Activated B cell treated with CpG ODN at 0.5 μM for 24 hours (primary cell): Measurements from ENCODE around the gene GZMM. TPM values are rescaled to one million over a fixed set of nuclear protein-coding genes. Genes with fewer than 3 reads are reported as not detected.

ENCODE experiments used
- ATAC-seq: fragments of 200-7000 bp; cut with Tn5 transposase; one replicate; pipeline ENCODE4 v1.10.0; 2021; ENCODE audit warnings: low read depth, mild to moderate bottlenecking, moderate library complexity
- CTCF ChIA-PET: fragments of 350-600 bp; sonication (Branson Sonifier 250); formaldehyde crosslinking; loops from one replicate; lab custom pipeline; 2021; ENCODE audit warnings: antibody characterized with exemption; lab: Charles Lee
- POLR2A ChIA-PET: fragments of 350-600 bp; sonication (Branson Sonifier 250); formaldehyde crosslinking; loops from one replicate; lab custom pipeline; 2021; ENCODE audit warnings: antibody characterized with exemption; lab: Charles Lee
- DNase-seq: peaks from one replicate; pipeline ENCODE4 v3.0.0; 2022
- H3K27ac Mint-ChIP-seq: one replicate; pipeline ENCODE4 v1.8.0; 2020; ENCODE audit warnings: mixed read lengths
- H3K27me3 Mint-ChIP-seq: one replicate; pipeline ENCODE4 v1.8.0; 2021; ENCODE audit warnings: mixed read lengths
- H3K36me3 Mint-ChIP-seq: one replicate; pipeline ENCODE4 v1.8.0; 2021; ENCODE audit warnings: low read depth, mixed read lengths
- H3K4me1 Mint-ChIP-seq: one replicate; pipeline ENCODE4 v1.8.0; 2021; ENCODE audit warnings: mixed read lengths
- H3K4me3 Mint-ChIP-seq: one replicate; pipeline ENCODE4 v1.8.0; 2020; ENCODE audit warnings: mild to moderate bottlenecking, mixed read lengths
- H3K9me3 Mint-ChIP-seq: one replicate; pipeline ENCODE4 v1.8.0; 2020; ENCODE audit warnings: mixed read lengths
- CTCF ChIP-seq: fragments of 200-600 bp; IDR thresholded peaks from one replicate; pipeline ENCODE4 v1.8.0; 2022; ENCODE audit warnings: antibody characterized with exemption, mild to moderate bottlenecking
- intact Hi-C: fragments of 100-400 bp; cut with micrococcal nuclease; formaldehyde crosslinking; loops from one replicate; pipeline ENCODE4 v1.15.1; 2024
- total RNA-seq: library from RNA; stranded (reverse); gene quantifications from 2 replicates; pipeline ENCODE4 v1.2.3, GENCODE V29; 2022

GZMM gene
- total RNA-seq, 1 donor from 2014 or later = not detected

GRCh38 chr19:595326-596262 is 51.7 kb downstream of the GZMM start:
- peaks cover 3% of the 10 kb centered on the region for H3K4me1 Mint-ChIP-seq
- H3K27me3 Mint-ChIP-seq = peaks cover 10% of the 10 kb centered on the region
- H3K36me3 Mint-ChIP-seq = no peaks in the 10 kb centered on the region
- no peaks in the 10 kb centered on the region for H3K9me3 Mint-ChIP-seq
- DNase-seq = no peak
- no peak for ATAC-seq
- intact Hi-C loops = no loop called here
- H3K4me3 Mint-ChIP-seq = no peak overlapping the region
- POLR2A ChIA-PET = no interaction called here
- CTCF ChIA-PET = no interaction called here
- no peak for TF ChIP-seq CTCF
- no peak overlapping the region for H3K27ac Mint-ChIP-seq

DNA sequence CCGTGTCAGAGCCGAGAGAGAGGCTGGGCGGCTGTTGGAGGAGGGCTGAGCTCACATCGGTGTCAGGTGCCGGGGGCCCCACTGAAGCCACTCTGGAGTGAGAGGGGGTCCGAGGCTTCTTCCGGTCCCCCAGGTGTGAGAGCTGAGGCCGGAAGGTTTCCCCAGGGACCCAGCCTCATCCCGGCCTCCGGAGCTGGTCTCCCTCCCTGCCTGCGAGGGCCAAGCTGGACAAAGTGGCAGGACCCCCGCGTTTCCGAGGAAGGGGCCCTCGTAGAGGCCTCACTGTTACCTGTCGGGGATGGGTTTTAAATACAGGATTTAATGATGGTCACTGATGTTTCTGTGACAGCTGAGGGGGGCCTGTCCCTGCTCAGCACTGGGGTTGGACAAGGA is 52.4 kb downstream of the GZMM start:
- Mint-ChIP-seq H3K4me1 (peaks cover 3% of the 10 kb centered on the region), H3K27me3 (peaks cover 8% of the 10 kb centered on the region), H3K9me3 (no peaks in the 10 kb centered on the region), H3K27ac (no peak overlapping the region), H3K4me3 (no peak overlapping the region), H3K36me3 (no peaks in the 10 kb centered on the region)
- DNase-seq (no peak), ATAC-seq (no peak)
- TF ChIP-seq CTCF = no peak
- intact Hi-C loops = no loop called here
- CTCF ChIA-PET = no interaction called here
- POLR2A ChIA-PET = no interaction called here

DNA sequence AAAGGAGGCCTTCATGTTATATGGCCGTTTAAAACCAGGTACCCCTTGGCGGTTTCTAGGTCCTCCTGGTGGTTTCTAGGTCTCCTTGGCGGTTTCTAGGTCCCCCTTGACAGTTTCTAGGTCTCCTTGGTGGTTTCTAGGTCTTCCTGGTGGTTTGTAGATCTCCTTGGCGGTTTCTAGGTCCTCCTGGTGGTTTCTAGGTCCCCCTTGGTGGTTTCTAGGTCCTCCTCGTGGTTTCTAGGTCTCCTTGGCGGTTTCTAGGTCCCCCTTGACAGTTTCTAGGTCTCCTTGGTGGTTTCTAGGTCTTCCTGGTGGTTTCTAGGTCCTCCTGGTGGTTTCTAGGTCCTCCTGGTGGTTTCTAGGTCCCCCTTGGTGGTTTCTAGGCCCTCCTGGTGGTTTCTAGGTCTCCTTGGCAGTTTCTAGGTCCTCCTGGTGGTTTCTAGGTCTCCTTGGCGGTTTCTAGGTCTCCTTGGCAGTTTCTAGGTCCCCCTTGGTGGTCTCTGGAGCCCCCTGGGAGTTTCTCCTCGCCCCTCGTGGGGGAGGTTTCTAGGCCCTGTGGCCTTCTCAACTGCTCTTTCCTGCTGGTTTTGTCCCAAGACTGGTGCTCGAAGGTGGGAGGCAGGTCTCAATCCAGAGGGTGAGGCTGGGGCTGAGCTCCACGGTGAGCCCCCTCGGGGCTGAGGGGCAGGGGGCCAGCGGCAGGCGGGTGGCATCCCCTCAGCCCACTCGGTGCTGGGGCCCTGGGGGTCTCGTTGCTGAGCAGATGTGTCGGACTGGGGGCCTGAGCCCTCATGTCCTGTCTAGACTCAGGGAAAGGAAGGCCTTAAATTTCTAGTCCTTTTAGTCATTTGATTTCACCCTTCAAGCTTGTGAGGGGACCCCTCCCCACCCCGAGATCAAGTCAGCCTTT is 53.8 kb downstream of the GZMM start:
- no peak for TF ChIP-seq CTCF
- peaks cover 3% of the 10 kb centered on the region for H3K4me1 Mint-ChIP-seq
- ChIA-PET CTCF (interaction anchor here (0.7 kb wide), 1 partner anchor 85 kb away, joined by 3 read pairs; no protein-coding TSS in a partner anchor), POLR2A (no interaction called here)
- H3K4me3 Mint-ChIP-seq = no peak overlapping the region
- DNase-seq = no peak
- no peak for ATAC-seq
- H3K36me3 Mint-ChIP-seq = no peaks in the 10 kb centered on the region
- no peaks in the 10 kb centered on the region for H3K9me3 Mint-ChIP-seq
- H3K27ac Mint-ChIP-seq = no peak overlapping the region
- H3K27me3 Mint-ChIP-seq = peaks cover 6% of the 10 kb centered on the region
- intact Hi-C loops = no loop called here

Other genes starting within 250 kb of the GZMM start
- 14.6 and 15.0 TPM in 2 replicates for gene MIER2, start 199.3 kb upstream of the GZMM start, total RNA-seq
- not detected in 2 replicates for gene C2CD4C, start 134.9 kb upstream of the GZMM start, total RNA-seq
- 0.24 TPM in 1 of 2 replicates, not detected in the other for gene SHC2, start 83.0 kb upstream of the GZMM start, total RNA-seq
- gene MADCAM1, start 47.6 kb upstream of the GZMM start, total RNA-seq = 0.40 and 0.76 TPM in 2 replicates
- 20.3 and 23.8 TPM in 2 replicates for gene TPGS1, start 36.6 kb upstream of the GZMM start, total RNA-seq
- 19.8 and 23.1 TPM in 2 replicates for gene CDC34, start 12.3 kb upstream of the GZMM start, total RNA-seq
- gene BSG, start 28.5 kb downstream of the GZMM start, total RNA-seq = 150 and 152 TPM in 2 replicates
- 0.13 and 0.17 TPM in 2 replicates for gene HCN2, start 45.8 kb downstream of the GZMM start, total RNA-seq
- 54.7 and 58.2 TPM in 2 replicates for gene POLRMT, start 89.5 kb downstream of the GZMM start, total RNA-seq
- 0.64 and 0.73 TPM in 2 replicates for gene FGF22, start 95.8 kb downstream of the GZMM start, total RNA-seq
- 75.9 and 82.7 TPM in 2 replicates for gene RNF126, start 119.2 kb downstream of the GZMM start, total RNA-seq
- 2.1 and 2.2 TPM in 2 replicates for gene FSTL3, start 132.3 kb downstream of the GZMM start, total RNA-seq
- not detected in 2 replicates for gene PRSS57, start 151.4 kb downstream of the GZMM start, total RNA-seq
- gene PALM, start 164.9 kb downstream of the GZMM start, total RNA-seq = not detected in 2 replicates
- not detected in 2 replicates for gene MISP, start 207.1 kb downstream of the GZMM start, total RNA-seq